HG03460 (cell line): Measurements from ENCODE around the gene ANKRD12.
A peak's percentile ranks its signal among the peaks of the same experiment; 100 is the strongest.

Experiments used
- ATAC-seq: cut with Tn5 transposase; IDR thresholded peaks from one replicate; pipeline ENCODE4 v1.9.1; 2021; ENCODE audit not compliant: unreplicated experiment

ANKRD12 gene

GRCh38 chr18:9283791-9284190 lies 147.2 kb downstream of the ANKRD12 start:
- no peak for ATAC-seq

- ATAC-seq = no peak
Observed at GRCh38 chr18:9285604-9286003, 149.0 kb downstream of the ANKRD12 start.

GRCh38 chr18:9287036-9287435 lies 150.5 kb downstream of the ANKRD12 start:
- no peak for ATAC-seq

GRCh38 chr18:9289698-9290097 lies 153.1 kb downstream of the ANKRD12 start:
- ATAC-seq = no peak

GRCh38 chr18:9290156-9290555 lies 153.6 kb downstream of the ANKRD12 start:
- ATAC-seq = no peak

GRCh38 chr18:9292047-9292446 lies 155.5 kb downstream of the ANKRD12 start:
- no peak for ATAC-seq

GRCh38 chr18:9293948-9294347 lies 157.4 kb downstream of the ANKRD12 start:
- ATAC-seq = no peak

GRCh38 chr18:9296233-9297006 lies 159.8 kb downstream of the ANKRD12 start:
- no peak for ATAC-seq

GRCh38 chr18:9297007-9297393 lies 160.4 kb downstream of the ANKRD12 start:
- ATAC-seq = no peak

- no peak for ATAC-seq
Observed at GRCh38 chr18:9304388-9305070, 167.9 kb downstream of the ANKRD12 start.

- ATAC-seq = no peak
Observed at GRCh38 chr18:9319333-9319732, 182.8 kb downstream of the ANKRD12 start.

GRCh38 chr18:9321017-9321452 lies 184.5 kb downstream of the ANKRD12 start:
- no peak for ATAC-seq

- no peak for ATAC-seq
Observed at GRCh38 chr18:9321736-9322135, 185.2 kb downstream of the ANKRD12 start.

GRCh38 chr18:9322744-9323143 lies 186.2 kb downstream of the ANKRD12 start:
- ATAC-seq = no peak

GRCh38 chr18:9323750-9324445 lies 187.3 kb downstream of the ANKRD12 start:
- no peak for ATAC-seq

GRCh38 chr18:9325716-9326115 lies 189.1 kb downstream of the ANKRD12 start:
- no peak for ATAC-seq

- ATAC-seq = no peak
Observed at GRCh38 chr18:9328776-9329175, 192.2 kb downstream of the ANKRD12 start.

- no peak for ATAC-seq
Observed at GRCh38 chr18:9329471-9329870, 192.9 kb downstream of the ANKRD12 start.

- ATAC-seq = no peak
Observed at GRCh38 chr18:9330419-9330818, 193.8 kb downstream of the ANKRD12 start.

- peak; percentile 33 for ATAC-seq
Observed at GRCh38 chr18:9333441-9334328, 197.1 kb downstream of the ANKRD12 start.
